NCI-H82 treated with DMSO at 0.1 percent for 48 hours (cell line): ENCODE data around the gene PRELID3B.
A peak's percentile ranks its signal among the peaks of the same experiment; 100 is the strongest.
"Not testable (repeated sequence)": the region's sequence is repeated elsewhere in the genome, so short reads cannot be mapped to it uniquely, and the experiment has no call there.

Experiments used
- DNase-seq: peaks from one replicate; lab custom pipeline; 2025; ENCODE audit not compliant: unreplicated experiment; lab: John Stamatoyannopoulos, UW

Gene PRELID3B

DNA sequence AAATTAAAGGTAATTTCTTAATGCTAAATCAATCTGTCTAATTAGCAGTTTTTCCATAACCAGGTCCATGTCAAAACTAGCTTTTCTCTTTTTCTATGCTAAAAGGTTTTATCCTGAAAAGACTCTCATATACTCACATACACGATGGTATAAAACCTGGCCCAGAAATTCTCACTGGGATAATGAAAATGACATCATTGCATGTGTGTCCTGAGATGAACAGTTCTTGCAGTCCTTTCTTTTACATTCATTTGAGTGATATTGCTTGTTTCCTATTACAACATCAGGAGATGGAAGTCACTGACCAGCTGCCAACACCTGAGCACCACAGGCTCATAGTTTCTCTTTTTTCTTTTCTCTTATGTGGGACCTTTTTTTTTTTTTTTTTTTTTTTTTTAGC is 7.9 kb upstream of the PRELID3B start:
- no peak for DNase-seq

DNA sequence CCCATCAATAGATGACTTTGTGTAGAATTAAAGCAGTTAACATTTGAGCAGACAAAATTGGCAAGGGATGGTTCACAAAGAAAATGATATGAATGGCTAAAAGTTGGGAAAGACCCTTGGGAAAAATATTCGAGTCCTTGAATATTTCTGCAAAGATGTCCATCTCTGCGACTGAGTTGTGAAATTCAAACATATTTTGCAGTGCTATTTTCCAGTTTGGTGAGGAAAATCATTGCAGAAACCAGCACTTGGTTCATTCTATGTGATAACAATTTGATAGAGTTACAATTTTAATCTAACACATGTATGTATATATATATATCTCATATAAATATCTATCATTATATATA is 6.1 kb upstream of the PRELID3B start:
- no peak for DNase-seq

DNA sequence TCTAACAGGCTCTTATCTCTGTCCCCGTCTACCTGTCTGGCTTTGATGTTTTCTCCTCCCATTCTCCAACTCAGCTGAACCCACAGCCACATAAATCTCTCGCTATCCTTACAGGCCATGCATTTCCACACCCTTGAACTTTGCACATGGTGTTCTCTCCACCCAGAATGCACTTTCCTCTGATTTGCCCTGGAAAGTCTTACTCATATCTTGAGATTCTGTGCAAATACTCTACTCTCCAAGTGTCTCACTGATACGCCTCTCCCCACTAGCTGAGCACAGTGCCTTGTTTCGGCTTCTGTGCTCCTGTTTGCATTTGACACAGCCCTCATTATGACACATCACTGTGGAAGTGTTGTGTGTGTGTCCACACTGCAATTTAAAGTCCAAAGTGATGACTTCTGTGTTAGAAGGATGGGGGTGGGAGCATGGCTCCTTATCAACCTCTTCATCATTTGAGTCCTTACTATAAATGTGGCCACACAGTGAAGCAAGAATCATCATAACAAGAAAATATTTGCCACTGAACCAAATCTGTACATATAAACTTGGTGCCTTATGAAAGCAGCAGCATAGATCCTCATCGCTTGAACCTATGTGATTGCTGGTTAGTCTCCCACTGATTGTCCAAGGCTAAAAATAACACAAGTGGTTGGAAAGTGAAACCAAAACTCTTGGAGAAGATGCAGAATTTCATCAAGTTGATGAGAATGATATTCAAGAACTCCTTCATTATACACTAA is 5.5 kb upstream of the PRELID3B start:
- no peak for DNase-seq

DNA sequence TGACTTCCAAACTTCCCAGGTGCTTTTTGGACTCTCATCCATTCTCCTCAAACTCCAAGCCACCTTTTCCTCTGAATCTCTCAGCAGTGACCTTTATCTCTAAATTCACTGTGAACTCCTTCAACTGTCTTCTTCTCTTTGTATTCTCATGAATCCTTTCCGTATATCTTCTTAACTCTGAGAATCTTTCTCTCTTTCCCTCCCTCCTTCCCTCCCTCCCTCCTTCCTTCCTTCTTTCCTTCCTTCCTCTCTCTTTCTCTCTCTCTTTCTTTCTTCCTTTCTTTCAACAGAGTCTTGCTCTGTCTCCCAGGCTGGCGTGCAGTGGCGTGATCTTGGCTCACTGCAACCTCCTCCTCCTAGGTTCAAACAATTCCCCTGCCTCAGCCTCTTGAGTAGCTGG is 4.3 kb upstream of the PRELID3B start:
- DNase-seq, result no peak

DNA sequence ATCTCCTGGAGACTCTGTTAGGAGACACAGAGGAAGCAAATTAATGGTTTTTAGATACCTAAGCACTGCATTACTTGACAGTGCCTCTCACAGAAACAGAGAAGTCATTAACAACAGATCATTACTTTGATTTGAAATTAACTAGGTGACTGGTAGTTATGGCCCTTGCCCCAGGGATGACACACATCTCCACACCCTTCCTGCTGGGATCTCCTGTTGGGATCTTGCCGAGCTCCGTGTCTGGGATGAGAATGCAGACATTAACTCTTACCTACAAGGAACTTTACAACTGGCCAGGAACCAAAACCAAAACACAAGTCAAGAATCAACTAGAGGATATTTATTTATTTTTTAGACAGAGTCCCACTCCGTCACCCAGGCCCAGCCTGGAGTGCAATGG is 2.2 kb upstream of the PRELID3B start:
- DNase-seq, result no peak

DNA sequence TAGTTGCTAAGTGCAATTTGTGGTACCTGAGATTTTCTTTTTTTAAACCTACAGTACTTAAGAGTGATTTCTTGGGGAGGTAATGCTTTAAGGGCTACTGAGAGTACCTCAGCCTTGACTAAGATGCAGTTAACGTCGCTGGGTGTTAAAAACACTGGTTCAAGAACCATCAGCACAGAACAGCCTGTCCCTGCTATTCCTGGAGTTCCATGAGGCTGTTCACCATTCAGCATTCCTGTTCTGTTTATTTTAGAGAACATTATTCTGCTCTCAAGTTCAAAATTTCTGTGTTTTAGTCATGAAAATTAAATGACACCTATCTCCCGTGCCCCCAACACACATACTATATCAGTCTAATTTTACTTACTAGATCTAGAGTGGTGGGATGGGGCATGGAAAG is 1.7 kb upstream of the PRELID3B start:
- DNase-seq, result no peak

DNA sequence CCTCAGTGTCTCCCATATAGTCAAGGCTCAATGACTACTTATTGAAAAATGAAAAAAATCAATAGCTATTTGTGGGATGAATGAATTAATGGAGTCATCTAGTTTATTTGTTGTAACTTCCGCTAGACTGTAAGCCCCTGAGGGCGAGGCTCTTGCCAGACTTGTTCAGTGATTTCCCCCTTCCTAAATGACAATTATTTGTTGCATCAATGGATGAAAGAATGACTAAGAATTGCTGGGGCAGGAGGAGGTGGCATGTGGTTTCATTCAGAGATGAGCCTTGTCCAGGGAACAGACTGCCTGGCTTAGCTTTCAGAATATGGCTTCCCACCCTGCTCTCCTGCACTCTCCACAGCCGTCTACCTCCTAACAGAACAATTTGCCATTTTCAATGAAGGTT is 1.1 kb upstream of the PRELID3B start:
- DNase-seq, result no peak

DNA sequence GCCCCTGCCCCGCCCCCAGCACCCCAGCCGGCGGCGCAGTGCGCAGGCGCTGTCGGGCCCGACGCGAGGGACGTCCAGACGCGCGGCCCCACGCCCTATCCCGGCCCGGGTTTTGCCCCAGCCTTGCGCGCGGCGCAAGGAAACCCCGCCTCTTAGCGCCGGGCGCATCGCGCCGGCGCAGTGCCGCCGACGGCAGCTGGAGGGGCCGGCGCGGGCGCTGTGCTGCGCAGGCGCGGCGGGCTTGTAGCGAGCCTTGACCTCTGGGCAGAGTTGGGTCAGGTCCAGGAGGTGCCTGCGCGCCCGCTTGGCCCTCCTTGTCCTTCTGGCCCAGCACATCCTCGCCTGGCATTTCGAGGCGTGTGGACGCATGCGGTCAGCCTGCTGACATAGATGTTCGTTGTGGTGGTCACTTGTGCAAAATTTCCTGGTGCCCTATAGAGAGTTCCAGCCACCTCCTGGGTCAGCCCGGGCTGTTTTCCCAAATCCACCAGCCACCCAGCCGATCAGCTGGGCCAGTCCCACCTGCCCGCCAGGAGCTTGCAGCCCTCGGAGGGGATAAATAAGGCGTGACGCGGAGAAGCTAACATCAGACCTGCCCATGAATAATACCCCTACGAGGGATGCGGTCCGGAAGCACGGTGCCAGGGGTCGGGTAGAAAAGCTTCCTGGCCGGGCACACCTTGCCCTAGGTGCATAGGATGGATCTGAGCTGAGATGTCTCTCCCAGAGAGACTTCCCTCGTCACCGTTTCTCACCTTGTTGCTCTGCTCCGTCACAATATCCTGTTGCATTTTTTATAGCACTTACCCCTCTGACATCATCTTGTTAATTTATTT is 428 bp upstream of the PRELID3B start:
- peak; percentile 58 for DNase-seq

DNA sequence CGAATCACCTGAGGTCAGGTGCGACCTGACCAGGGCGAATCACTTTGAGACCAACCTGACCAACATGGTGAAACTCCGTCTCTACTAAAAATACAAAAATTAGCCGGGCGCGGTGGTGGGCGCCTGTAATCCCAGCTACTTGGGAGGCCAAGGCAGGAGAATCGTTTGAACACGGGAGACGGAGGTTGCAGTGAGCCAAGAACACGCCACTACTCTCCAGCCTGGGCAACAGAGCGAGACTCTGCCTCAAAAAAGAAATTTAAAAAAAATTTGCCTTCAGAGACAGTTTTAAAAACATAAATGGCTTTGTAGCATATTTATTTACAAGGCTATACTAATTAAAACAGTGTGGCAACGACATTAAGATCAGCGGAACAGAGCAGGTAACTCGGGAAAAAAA is 1.1 kb downstream of the PRELID3B start:
- DNase-seq, result not testable (repeated sequence)

DNA sequence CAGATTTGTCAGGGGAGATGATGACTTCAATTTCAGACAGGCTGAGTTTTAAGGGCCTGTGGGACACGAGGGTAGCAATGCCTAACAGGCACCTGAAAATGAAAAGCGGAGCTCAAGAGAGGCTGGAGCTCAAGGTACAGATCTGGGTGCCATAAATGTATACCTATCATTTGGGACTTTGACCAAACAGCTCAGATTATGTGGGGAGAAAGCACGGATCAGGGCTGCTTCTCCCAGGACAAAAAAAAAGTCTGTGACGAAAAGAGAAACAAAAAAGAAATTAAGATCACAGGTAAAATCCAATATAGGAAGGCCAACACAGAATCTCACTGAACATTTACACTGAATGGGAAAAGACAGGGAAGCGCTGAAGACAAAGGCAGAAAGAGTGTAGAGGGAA is 1.9 kb downstream of the PRELID3B start:
- DNase-seq, result no peak

DNA sequence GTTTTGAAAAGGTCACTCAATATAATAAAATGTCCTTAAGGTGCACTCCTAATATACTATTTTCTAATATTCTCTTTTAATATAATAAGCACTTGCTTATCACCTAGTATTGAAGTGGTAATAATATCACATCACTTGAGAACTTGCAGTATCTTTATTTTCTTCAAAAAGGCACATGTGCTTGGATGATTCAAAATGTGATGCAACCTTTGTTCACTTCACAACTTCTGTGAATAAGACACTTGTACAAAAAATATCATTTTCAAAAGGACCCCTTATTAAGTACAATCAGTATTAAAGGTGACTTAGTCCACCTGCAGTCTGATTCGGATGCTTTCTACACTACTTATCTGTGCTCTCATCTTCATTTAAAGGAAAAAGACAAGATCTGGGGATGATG is 3.4 kb downstream of the PRELID3B start:
- no peak for DNase-seq

DNA sequence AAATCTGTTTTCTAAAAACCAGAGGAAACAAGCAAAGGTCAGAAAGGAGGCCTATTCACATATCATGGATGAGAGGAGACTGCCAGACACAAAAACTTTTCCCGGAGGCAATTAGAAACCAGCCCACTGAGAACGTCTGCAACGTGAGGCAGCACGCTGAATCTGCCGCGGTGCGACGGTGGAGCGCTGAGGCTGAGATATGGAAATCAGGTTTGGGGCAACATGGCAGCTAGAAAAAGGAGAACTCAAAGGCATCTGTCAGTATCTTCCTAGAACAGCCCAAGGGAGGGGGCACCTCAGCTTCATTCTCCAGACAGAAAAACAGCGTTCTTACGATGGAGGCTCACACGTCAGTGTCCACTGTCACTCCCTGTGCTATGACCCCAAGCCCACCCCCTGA is 5.2 kb downstream of the PRELID3B start:
- no peak for DNase-seq

DNA sequence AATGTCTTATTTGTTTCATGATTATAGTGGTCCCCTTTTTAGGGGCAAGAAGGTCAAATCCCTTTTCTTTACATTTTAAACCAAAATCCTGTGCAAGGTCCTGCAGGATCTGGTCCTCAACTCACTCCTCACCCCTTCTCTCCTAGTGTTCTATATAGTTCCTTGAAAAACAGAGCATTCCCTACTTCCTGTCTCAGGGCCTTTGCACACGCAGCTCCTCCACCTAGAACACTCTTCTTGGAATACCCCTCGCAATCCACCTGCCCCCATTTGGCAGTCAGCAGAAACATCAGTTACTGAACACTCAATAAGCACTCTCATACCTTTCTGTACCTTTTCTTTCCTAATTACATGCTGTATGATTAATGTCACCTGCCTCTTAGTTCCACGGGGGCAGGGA is 7.2 kb downstream of the PRELID3B start:
- DNase-seq, result no peak

DNA sequence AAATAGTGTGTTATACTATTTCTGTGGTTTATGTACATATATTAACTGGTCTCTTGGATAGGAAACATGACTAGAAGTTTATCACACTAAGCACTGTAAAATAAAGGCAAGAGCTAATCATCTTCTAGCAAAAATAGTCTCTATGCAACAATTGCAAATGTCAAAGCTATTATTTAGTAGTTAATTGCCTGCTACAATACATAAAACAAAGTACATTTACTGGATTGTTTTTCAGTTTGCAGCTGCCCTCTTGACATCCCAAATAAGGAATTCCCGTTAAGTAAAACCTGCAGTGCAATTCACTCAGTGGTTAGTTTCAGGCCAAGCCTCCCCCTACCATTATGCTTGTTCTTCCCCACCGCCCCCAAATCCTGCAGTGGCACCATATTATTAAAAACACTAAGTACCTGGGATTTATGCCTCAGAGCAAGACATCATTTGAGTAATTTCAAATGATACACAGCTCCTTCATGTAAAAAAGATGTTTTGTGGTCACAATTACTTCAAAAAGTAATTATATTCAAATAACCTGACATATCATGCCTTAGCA is 8.9 kb downstream of the PRELID3B start:
- no peak for DNase-seq

DNA sequence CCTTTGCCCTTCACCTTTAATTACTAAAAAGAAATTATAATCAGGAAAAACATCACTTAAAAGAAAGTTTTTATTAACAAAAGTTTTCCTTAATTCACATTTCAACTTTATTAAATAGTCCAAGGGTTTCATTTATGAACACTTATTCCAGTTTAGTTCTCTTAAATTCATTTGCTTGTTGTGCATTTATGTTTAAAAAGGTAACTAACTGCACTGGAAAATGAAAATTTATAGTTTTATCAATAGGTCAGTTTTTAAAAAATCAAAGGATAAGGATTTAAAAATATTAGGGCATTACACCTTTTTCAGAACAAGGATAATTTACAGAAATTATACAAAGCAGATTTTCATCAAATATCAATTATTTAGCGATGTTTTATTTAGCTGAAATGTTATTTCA is 9.5 kb downstream of the PRELID3B start:
- no peak for DNase-seq

DNA sequence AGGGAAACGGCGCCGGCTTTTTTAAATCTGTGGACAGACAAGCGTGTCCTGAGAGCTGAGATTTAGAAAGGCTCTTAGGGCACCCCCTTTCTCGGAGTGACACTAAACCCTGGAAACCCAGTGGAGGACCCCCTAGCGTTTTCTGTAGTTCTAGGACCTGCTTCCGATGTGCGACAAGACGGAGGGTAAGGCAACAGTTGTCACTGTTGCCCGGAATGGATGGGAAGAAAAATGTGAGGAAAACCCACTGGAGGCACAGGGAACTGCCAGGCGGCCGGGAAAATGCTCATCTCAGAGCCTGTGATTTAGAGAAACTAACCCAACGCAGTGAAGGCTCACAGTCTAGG is 9.9 kb downstream of the PRELID3B start:
- DNase-seq, result peak; percentile 60

DNA sequence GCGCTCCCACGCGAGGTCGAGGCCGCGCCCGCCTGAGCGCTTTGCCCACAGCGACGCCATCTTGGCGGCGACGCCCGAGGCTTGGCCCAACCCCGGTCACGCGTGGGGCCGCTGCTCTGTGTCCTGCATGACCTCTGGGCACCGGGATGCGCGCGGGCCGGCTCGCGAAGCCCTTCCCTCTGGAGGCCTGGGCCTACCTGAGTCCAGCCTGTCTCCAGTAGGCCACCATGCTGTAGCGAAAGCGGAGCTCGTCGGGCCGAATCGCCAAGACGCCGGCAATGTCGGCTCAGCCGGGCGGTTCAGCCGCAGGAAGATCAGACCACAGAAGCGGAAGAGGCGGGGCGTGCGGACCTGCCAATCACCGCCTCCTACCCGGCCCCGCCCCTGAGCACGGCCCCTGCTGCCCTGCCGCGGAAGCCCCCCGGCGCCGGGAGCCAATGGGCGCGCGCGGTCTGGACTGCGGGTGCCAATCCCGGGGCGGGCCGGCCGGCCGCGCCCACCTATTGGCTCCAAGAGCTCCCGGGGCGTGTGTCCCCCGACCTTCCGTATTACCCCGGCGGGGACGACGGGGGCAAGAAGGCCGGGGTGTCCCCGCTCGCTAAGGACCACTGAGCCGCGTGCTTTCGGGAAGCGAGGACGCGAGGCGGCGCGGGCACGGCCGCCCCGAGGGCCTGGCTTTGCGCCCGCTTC is 10.4 kb downstream of the PRELID3B start, which contains the start of gene ATP5F1E:
Gene ATP5F1E, minus strand, starts transcription at position 313 of the 690 bp plus-strand sequence. Its CDS starts 84 bp downstream, at position 229.
- DNase-seq, result peak; percentile 94

DNA sequence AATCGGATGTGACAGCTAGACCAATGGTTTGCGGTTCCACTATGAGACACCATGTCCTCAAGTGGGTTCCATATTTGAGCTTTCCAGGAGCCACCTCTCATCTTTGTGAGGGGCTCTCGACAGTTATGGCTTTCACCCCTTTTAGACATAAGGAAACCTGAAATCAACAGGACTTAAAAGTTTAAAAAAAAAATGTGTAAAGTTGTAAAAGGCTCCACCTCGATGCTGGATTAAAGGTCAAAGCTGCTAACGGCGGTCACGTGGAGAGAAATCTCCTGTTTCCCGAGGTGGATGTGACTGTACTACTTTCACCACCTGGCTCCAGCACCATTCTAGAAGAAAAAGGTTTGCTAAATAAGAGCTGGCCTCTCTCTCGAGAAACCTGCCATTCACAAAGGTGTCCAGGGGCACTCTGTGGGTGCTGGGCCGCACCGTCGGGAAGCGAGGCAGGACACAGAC is 11.0 kb downstream of the PRELID3B start:
- DNase-seq, result no peak

DNA sequence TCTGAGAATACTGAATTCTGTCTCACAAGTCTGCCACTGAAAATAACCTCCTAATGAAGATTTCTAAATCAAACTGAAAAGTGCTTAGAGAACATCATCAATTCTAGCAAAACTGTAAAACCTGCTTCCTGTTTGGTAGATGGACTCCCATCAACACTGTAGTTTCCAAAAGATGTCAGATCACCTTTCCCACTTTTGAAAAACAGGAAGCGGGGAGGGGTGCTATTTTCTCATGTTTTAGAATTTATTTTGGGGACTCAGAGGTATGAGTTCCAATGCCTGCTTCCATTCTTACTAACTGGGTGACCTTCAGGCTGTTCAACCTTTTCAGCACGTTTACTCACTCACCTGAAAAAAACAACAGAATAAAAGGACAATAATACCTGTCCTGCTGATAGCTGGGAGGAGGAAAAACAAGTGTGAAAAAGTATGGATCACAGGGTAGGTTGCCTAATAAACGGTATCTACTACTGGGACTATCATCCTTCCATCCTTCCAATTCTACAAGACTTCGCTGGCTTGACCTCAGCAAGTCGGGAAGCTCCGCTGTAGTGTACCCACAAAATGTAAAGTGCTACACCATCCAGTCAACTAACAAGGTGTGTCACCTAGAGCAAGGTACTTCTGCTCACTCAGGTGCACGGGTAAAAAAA is 11.5 kb downstream of the PRELID3B start:
- DNase-seq, result no peak

DNA sequence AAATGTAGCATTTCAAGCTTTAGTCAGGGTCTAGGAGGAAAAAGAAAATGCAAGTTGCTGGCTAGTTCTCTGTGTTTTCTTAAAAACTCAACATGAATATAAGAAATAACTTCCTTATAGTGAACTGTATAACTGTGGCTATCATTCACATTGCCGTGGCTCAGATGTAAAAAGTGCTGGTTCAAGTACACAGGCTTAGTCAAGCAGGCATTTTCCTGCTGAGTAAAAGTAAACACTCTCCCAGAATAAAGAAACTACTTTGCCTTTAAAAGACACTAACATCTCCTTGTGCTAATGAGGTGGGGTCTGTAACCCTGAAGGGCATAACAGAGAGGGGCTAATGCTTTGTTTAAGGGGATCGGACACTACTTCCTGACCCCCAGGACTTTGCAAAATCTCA is 13.8 kb downstream of the PRELID3B start:
- no peak for DNase-seq

DNA sequence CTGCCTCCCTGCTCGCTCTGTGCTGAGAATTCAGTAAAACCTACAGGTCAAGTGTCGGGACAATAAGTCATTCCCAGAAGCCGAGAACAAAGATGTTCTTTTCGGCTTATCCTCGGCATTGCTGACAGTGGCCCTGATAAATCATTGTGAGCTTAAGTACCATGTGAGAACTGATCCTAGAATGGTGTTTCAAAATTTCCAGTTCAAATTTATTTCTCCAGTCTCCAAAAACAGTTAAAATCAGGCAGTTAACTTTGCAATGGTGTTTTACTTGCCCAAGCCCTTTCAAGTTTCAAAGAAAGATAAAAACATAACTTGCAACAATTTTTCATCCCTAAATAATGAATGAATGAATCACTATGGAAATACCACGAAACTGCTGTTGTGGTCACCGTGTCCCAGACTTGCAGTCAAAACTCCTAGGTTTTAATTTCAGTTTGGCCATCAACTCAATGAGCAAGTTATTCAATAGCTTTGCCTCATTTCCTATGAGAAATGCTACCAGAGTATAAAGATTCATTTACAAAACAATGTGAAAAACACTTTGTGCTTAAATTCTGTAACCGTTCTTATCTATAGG is 14.8 kb downstream of the PRELID3B start:
- DNase-seq, result no peak
